HG03025 (cell line): ENCODE data around the gene LSS.
"Not testable (repeated sequence)": the region's sequence is repeated elsewhere in the genome, so short reads cannot be mapped to it uniquely, and the experiment has no call there.

Experiments used
- ATAC-seq: cut with Tn5 transposase; IDR thresholded peaks from one replicate; pipeline ENCODE4 v1.9.1; 2021; ENCODE audit warnings: mild to moderate bottlenecking, moderate library complexity; ENCODE audit not compliant: unreplicated experiment, low FRiP score

The LSS gene

DNA sequence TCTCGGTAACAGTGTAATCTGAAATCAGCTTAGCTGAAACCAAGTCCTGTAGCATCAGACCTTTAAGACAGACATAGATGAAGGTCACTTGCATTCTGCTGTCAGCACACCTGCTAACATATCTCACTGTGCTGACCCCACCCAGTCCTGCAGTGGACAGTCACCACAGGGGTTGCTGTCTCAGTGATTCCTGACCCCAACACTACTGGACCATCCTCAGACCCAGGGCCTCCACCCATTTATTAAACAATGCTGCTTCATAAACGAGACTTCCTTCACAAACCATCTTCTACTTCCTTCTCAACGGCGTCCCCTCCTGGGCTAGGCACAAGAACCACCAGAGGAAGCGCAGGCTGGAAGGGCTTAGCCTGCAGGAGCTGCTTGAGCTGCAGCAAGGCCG is 17.8 kb upstream of the LSS start:
- no peak for ATAC-seq

DNA sequence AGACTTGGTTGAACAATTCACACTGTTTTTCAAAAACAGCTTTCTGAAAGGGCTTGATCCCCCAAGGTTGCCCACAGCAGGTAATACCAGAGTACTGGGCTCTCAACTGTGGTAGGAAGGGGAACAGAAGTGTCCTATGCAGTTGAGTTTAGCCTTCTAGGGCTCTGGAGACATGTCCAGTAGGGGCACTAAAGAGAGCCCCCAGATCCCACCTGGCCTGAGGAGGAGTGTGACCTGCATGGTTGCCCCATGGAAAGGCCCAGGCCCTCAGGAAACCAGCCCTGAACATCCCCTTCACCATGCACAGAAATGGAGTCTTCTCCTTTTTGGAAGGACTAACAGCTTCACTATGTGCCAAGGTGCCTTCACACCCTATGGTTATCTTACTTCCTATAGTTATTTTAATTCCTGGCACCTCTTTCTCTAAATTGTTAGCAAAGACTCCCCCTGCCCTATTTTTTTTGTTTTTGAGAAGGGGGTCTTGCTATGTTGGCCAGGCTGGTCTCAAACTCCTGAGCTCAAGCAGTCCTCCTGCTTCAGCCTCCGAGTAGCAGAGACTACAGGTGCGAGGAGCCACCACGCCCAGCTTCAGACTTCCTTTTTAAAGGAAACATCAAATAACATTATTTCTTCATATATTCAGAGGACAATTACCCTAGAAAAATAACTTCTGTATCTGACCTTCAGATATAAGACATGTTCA is 16.8 kb upstream of the LSS start:
- ATAC-seq = no peak

DNA sequence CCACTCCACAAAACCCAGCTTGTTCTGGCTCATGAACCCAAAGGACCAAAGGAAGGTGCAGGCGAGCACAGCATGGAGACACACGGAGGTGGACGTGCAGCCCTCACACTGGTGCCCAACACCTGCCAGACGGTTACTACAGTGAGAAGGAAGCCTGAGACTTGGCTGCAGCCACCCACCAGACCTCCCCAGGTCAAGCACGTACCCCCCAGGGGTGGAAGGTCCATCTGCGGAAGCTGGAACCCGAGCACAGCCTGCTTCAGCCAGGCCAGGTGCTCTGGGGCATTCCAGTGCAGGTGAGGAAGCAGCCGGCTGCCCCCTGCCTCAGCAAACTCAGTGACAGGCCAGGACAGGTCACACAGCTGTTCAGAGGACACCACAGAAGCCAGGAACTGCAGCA is 16.0 kb upstream of the LSS start:
- ATAC-seq = no peak

DNA sequence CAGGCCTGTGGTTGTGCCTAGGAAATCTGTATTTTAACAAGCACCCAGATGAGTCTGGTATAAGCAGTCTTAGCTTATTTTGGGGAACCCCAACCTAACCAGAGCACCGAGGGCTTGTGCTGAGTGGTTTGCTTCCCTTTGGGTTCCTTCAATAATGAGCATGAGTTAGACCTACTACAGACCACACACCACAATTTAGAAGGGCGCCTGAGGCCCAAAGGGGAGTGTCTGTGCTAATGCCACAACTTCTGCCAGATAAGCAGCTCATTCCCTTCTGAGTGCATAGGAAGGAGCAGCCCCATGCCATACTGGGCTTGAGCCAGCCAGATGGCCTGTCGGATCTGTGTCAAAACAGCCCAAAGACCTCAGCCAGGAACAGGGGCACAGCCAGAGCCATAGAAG is 15.4 kb upstream of the LSS start:
- no peak for ATAC-seq

DNA sequence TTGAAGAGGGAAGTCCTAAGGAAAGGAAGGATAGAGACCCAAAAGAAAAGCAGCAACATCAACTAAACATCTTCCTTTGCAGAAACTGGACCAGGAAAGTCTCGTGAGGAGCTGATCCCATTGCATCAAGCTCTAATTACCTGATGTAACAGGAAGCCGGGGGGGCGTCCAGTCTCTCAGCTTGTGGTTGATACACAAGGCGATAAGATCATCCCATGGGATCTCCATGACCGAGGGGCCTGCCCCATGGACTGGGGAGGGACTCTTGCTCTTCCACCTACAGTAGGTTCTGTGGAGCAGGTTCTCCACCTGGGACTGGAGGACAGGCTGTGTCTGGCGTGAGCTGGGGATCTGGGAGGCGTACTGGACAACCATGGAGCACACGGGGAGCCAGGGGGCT is 14.8 kb upstream of the LSS start:
- ATAC-seq = no peak

DNA sequence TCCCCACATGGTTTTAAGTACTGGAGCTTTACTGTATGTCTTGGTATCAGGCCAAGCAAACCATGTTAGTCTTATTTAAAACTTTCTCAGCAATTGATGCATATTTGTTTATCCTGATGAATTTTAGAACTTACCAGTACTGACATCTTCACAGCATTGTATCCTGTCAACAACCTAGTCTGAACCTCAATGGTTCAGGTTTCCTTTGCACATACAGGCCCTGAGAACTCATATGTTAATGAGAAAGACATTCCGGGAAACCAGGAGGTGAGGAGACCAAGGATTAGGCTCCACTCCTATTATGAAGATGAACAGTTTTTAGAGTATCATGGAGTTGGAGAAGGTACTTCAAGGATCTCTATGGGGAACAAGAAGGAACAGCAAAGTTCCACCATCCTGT is 13.0 kb upstream of the LSS start:
- not testable (repeated sequence) for ATAC-seq

DNA sequence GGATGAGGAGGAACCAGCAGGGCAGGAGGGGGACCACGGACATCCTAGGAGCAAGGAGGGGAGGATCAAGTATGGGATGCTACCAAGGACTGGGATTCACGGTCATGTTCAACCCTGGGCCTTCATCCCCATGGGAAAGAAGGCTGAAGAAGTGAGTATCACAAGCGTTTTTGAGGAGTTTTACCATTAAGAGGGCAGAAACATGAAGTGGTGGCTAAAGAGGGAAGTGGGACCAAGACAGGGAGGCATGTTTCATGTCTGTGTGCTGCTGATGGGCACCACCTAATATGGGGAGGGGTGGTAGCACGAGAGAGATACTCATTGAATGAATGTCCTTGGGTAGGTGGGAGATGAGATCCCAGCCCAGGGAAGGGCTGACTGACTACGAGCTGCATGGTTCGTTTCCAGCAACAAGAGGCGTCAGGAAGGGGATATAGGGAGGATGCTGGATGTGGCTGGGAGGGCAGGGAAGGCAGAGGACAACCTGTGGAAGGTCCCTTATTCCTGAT is 11.3 kb upstream of the LSS start:
- ATAC-seq = no peak

DNA sequence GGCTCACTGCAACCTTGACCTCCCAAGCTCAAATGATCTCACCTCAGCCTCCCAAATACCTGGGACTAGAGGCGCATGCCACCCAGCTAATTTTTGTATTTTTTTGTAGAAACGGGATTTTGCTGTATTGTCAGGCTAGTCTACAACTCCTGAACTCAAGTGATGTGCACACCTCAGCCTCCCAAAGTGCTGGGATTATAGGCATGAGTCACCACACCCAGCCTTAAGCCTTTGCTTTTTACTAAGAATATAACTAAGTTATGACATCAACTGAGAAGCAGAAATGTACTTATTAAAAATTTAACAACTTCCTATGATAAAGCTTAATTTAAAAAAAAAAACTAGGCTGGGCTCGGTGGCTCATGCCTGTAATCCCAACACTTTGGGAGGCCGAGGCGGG is 8.9 kb upstream of the LSS start:
- ATAC-seq = no peak

DNA sequence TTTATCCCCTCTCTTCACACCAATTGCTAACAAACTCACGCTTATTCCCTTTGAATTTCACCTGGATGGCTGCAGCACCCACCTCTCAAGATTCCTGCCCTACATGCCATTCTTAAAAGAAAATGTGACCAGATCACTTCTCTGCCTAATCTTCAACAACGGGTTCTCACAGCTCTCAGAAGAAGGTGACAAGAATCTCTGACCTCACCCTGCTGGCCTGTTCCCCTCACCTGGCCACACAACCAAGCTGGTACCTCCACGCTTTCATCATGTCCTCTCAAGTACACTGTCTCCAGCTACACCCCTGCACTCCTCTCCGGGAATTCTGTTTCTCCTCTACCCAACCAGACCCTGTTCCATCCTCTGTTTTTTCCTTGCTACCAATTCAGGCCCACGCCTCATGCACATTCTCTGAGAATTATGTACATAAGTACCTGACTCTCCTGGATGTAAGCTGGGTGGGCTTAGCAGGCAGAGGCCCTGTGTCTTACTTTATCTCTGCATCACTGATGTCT is 5.9 kb upstream of the LSS start:
- no peak for ATAC-seq

DNA sequence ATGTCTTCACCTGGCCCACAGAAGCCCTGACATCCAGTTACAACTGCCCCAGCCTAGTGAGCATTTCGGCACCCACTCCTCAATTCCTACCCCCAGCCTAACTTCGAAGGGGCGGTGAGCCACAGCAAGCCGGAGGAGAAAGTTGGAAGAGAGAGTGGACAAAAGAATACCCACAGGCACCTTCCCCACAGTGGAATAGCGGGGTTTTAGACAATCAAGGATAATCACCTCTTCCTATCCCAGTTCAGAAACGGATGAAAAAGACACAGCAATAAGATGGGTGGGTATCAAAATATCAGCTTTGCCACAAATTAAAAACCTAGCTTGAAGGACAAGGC is 1.3 kb upstream of the LSS start:
- no peak for ATAC-seq

DNA sequence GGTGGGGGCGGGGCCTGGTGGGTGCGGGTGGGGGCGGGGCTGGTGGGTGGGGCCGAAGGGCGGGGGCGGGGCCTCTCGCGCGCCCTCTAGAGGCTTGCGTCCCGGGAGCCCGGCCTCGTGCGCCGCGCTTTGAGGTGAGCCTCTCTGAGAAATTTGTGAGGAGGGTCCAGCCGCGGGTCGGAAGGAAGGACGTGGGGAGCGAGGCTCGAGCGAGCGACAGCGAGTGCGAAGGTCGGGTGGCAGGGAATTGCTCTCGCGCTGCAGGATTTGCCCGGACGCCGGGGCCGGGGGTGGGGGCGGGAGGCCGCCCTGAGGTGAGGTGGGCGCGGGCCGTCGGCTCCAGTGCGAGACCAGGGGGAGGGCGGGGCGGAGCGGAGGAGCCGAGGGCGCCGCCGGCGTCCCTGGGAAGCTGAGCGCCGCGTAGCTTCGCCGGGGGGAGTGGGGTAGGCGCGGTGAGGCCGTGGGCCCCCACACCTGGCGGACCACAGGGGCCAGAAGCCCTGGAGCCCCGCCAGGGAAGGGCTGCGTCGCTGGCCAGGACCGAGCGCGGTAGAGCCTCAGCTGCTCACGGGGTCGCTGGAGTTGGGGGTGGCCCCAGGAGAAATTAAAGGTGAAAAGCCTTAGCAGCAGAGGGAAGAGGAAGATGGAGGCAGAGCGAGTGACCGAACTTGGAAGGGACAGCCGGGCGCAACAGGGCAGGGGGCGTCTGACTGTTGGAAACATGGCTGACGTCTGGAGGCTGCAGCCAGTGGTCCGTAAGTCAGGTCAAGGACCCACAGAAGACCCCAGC is 754 bp upstream of the LSS start:
- ATAC-seq = peak; percentile 41

DNA sequence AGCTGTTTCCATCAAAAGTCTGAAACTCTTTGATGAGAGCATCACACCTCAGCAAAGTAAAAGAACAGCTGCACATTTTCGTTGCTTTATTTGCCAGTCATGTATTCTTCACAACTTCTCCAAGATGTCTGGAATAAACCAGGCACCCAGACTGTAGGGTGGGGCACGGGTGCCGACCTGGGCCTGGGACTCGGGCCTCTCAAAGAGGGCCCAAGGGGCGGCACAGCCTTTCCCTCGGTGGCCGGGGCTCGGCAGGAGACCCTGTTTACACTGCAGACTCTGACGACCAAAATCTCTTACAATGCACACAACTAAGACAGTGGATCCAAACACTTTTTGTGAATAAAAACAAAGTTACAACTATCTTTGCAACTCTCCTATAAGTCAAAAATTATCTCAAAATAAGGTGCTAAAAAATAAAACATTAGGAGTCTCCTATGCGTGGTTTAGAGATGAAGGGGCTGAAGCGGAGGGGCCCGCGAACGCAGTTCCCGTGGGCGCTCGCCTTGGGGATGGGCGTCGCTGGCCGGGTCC is 696 bp downstream of the LSS start:
- no peak for ATAC-seq

DNA sequence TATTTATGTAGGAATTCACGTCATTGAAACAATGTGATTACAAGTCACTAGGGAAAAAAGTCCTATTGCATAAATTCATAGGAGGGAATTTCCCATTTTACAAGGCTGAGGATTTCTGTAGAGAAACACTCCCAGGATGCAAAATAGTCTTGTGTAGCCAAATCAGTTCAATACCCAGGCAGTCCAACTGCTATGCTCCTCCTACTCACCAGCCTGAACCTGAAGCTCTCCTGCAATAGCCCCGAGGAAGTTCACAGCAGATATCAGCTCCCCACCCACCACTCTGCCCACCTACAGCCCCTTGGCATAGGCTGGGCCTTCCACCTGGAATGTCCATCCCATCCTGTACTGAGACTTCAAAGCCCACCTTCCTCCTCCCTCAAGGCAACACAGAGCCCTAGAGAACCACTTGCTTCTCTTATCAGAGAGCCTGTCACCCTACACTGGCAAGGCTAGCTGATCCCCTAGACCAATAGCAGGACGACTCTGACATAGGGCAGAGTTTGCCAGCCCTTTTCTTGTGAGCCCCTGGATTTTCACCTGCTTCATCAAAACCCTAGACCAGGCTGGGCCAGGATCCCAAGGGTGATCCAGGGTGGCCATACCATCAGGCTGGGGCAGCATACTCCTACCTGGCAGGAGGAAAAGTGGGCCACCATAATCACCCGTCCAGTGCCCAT is 1.5 kb downstream of the LSS start:
- no peak for ATAC-seq

DNA sequence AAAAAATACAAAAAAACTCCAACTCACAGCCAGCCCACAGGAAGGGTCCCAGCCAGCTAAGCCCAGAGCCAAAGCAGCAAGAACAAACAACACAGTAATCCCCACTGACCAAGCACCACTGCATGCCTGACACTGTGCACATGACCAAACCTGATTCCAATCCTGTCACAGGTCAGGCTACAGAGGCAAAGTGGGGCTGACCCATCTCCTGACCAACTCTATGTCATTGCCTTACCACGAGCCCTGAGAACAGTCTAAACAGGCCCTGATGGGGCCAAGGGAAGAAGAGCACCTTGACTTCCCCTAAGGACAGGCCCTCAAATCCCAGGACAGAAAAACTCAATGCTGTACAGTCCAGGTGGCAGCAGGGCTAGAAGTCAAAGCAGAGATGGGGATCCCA is 2.4 kb downstream of the LSS start:
- no peak for ATAC-seq

DNA sequence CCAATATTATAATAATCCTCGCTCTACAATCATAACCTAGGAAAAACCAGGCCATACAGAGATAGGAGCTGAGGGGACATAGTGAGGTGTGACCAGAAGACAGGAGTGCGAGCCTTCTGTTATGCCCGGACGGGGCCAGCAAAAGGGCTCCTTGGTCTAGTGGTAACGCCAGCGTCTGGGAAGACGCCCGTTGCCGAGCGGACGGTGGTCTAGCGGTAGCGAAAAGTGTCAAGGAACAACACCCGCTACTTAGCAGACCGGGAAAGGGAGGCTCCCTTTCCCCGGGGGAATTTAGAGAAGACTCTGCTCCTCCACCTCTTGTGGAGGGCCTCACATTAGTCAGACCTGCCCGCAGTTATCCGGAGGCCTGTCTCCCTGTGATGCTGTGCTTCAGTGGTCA is 4.9 kb downstream of the LSS start:
- ATAC-seq = not testable (repeated sequence)

DNA sequence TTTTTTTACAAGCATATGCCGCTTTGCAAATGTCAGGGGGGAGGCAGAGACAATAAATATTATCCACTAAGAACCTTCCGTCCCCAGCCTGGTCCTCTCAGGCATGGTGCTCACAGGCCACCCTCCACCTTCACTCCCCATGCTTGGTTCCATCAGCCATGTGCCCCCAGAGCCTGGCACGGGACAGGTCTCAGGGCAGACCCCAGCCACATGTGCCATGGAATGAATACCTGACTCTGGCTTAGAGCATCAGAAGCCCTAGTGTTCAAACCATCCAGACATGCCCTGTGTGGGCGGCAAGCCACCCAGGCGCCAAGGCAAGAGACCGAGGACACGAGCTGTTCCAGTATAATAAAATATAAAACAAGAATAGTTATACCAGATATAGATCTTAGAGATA is 5.4 kb downstream of the LSS start:
- no peak for ATAC-seq

DNA sequence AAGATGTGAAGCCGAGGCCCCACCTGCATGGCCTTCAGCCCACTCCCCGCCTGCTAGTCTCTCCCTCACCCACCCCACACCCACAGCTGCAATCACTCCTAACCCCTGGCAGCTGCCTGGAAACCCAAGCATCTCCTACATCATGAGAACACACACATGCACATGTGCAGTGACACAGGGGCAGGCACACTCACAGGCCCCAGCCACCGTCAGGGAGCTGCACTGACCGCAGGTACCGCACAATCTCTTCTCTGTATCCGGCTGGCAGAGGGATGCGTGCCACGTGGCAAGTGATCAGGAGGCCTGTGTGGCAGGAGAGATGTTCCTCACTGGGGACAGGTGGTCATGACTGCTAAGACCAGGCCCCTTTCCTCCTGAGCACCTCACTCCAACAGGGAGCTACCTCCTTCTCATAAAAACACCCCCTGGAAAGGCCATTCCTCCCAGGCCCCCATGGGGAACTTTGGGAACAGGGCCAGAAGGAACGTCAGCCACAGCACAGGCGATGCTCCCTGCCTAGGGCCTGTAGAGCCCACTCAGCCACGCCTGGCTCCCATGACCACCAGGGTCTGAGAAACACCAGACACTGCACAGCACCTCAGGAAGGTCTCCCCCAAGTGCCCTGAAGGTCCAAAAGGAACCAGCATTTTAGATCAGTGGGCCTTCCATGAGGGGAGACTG is 6.0 kb downstream of the LSS start:
- ATAC-seq = no peak

DNA sequence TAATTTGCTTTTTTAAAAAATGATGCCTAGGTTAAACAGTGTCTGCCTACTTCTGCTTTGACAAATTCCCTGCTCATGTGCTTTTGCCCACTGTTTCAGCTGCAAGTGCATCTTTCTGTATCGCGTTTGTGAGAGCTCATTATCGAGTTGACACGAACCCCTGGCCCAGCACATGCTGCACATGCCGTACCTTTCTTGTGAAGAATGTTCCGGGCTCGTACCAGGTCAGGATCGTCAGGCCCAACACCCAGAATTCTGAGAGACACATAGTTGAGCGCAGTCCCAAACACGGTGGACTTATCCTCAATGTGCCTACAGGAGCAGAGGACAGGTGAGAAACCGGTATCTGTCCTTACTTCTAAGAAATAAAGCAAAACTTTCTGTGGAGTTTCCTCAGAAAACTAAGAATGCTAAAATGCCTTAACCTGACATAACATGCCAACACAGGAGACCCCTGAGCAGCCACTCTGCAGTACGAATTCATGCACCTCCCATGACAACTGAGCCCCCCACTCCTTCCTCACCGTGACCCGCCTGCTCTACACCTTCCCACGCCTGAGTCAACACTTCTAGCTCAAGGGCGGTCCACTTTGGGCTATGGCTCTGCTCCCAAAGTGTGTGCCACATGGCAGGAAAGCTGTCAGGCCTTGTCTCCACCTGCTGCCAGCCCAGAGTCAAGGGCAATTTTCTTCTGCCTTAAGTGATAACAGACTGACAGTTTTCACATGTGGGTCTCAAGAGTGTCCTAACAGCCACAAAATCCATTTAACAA is 6.7 kb downstream of the LSS start:
- ATAC-seq = no peak

DNA sequence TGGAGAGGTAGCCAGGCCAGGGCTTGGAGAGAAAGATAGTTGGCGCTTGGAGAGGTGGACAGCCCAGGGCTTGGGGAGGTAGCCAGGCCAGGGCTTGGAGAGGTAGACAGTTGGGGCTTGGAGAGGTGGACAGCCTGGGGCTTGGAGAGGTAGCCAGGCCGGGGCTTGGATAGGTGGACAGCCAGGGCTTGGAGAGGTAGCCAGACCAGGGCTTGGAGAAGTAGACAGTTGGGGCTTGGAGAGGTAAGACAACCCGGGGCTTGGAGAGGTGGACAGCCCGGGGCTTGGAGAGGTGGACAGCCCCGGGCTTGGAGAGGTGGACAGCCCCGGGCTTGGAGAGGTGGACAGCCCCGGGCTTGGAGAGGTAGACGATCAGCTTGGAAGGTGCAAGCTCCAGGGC is 7.7 kb downstream of the LSS start:
- ATAC-seq = no peak

DNA sequence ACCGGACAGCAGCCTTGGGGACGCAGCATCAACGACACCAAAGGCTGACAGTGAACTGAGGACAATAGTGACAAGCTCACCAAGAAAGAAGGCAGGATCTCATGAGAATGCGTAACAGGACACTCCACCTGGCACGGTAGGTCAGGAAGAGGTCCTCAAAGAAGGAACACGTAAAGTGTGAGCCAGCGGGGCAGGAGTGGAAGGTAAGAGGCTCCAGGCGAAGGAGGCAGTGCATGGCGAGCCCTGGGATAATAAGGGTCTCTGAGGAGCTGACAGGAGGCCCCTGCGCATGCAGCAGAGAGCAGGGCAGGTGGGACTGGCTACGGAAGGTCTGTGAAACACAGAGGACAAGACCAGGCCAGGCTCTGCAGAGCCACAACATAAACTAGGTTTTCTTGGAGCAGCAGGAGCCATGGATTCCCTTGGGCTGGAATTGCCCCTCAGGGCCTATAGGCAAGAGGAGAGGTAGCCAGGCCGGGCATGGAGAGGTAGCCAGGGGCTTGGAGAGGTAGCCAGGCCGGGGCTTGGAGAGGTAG is 8.2 kb downstream of the LSS start:
- no peak for ATAC-seq
